Activated T-helper 1 cell treated with anti-CD3 and anti-CD28 coated beads, Interleukin-2, amount 50 U/mL, for 16 hours (primary cell): Measurements from ENCODE around the gene REPIN1.

Source experiments
- DNase-seq, 2 donors: peaks; one replicate each; pipeline ENCODE4 v3.0.0-alpha.2; 2020; ENCODE audit warnings: low read depth in 1 of 2, low spot score in 1 of 2

The REPIN1 gene

GRCh38 chr7:150420242-150420641 is 51.6 kb downstream of the REPIN1 start:
- no peak for DNase-seq

GRCh38 chr7:150420987-150421674 is 52.5 kb downstream of the REPIN1 start:
- peak; percentile 74 to 77 for DNase-seq

- no peak for DNase-seq
Observed at GRCh38 chr7:150421831-150422230, 53.2 kb downstream of the REPIN1 start.
